K562 (cell line): Measurements from ENCODE around the gene HINT2. TPM values are rescaled to one million over a fixed set of nuclear protein-coding genes. Genes with fewer than 3 reads are reported as not detected.

Experiments
- ATAC-seq: fragments of 200-7000 bp; cut with Tn5 transposase; 3 replicates; pipeline ENCODE4 v1.9.1; 2020; ENCODE audit warnings: moderate library complexity
- BruUV-seq: library from RNA; stranded (reverse); fragments of 400-500 nt; replicated peaks from 2 replicates; lab custom pipeline; 2021; lab: Mats Ljungman, UMichigan
- CTCF ChIA-PET: fragments of 300-600 bp; formaldehyde crosslinking; extraction: SDS; loops from one replicate; lab custom pipeline; 2021; ENCODE audit warnings: low intra/inter-chr PET ratio; lab: Yijun Ruan, JAX
- POLR2A ChIA-PET: fragments of 300-600, 350-650 bp; sonication (Branson Sonifier 250); formaldehyde crosslinking; extraction: SDS; loops from one replicate; lab custom pipeline; 2021; ENCODE audit warnings: antibody characterized with exemption, inconsistent platforms; lab: Yijun Ruan, JAX
- DNase-seq, 4 experiments: peaks; one replicate each; pipeline versions ENCODE4 v3.0.0 to v3.0.0-alpha.2; 2011 to 2018; ENCODE audit warnings: low spot score in 3 of 4, mixed read lengths in 3 of 4; ENCODE audit errors: extremely low read depth in 1 of 4
- FAIRE-seq: peaks from 2 replicates; lab custom pipeline; 2011; peaks lifted over from hg19 to GRCh38; lab: Jason Lieb, UNC
- H2AFZ ChIP-seq: 2 replicates; pipeline ENCODE4 v1.6.0; 2011; ENCODE audit warnings: low read depth, low read length, control low read depth, inconsistent platforms
- H3K27ac ChIP-seq: fragments of 200-600 bp; 3 replicates; pipeline ENCODE4 v1.8.0; 2011; ENCODE audit warnings: low read depth, mild to moderate bottlenecking, control low read depth, inconsistent platforms, low read length, moderate library complexity, mixed read lengths; ENCODE audit errors: extremely low read depth
- H3K27me3 ChIP-seq, 2 experiments: fragments of 300-600 bp in 1 of 2; 2 replicates in 1 of 2; 3 replicates in 1 of 2; pipeline versions ENCODE4 v1.6.0 to v1.8.0; 2011; ENCODE audit warnings: inconsistent platforms in 2 of 2, low read length in 2 of 2, mild to moderate bottlenecking in 1 of 2, mixed read lengths in 1 of 2, moderate library complexity in 1 of 2; ENCODE audit not compliant: control insufficient read depth in 2 of 2, insufficient read depth in 2 of 2
- H3K36me3 ChIP-seq: fragments of 300-600 bp; 3 replicates; pipeline ENCODE4 v1.8.0; 2011; ENCODE audit warnings: mild to moderate bottlenecking, low read length, inconsistent platforms; ENCODE audit not compliant: control insufficient read depth, insufficient read depth
- H3K4me1 ChIP-seq, 2 experiments: fragments of 200-600 bp in 1 of 2; replicated peaks in 1 of 2; 2 replicates in 1 of 2; 3 replicates in 1 of 2; pipeline versions ENCODE4 v1.5.1 to v1.8.0; 2011; ENCODE audit warnings: inconsistent platforms in 2 of 2, low read length in 2 of 2, mild to moderate bottlenecking in 1 of 2, mixed read lengths in 1 of 2, moderate library complexity in 1 of 2; ENCODE audit not compliant: control insufficient read depth in 2 of 2, insufficient read depth in 2 of 2
- H3K4me2 ChIP-seq: 2 replicates; pipeline ENCODE4 v1.6.1; 2011; ENCODE audit warnings: low read length, control low read depth, inconsistent platforms, mixed read lengths; ENCODE audit not compliant: insufficient read depth
- H3K4me3 ChIP-seq: fragments of 200-600 bp; sonication (generic), shearing (Covaris generic); 2 replicates; pipeline ENCODE4 v1.5.1; 2016; ENCODE audit warnings: control low read depth, inconsistent platforms
- H3K79me2 ChIP-seq: fragments of 200-600 bp; 3 replicates; pipeline ENCODE4 v1.8.0; 2011; ENCODE audit warnings: low read length, inconsistent platforms; ENCODE audit not compliant: control insufficient read depth, insufficient read depth
- H3K9ac ChIP-seq, 2 experiments: 2 replicates each; pipeline versions ENCODE4 v1.6.0 to v1.6.1; 2011; ENCODE audit warnings: low read depth in 2 of 2, low read length in 2 of 2, control low read depth in 1 of 2, inconsistent platforms in 1 of 2, mild to moderate bottlenecking in 1 of 2, mixed read lengths in 1 of 2; ENCODE audit not compliant: insufficient read depth in 1 of 2
- H3K9me1 ChIP-seq: one replicate; pipeline ENCODE4 v1.6.0; 2011; ENCODE audit warnings: inconsistent platforms, mild to moderate bottlenecking, low read length, moderate library complexity; ENCODE audit not compliant: control insufficient read depth, insufficient read depth
- H3K9me3 ChIP-seq: replicated peaks from 2 replicates; pipeline ENCODE4 v1.5.1; 2011; ENCODE audit warnings: low read depth, low read length, inconsistent platforms; ENCODE audit not compliant: control insufficient read depth, insufficient read depth
- H4K20me1 ChIP-seq: replicated peaks from 2 replicates; pipeline ENCODE4 v1.6.1; 2011; ENCODE audit warnings: low read length, inconsistent platforms, mixed read lengths; ENCODE audit not compliant: control insufficient read depth, insufficient read depth
- ETS2 ChIP-seq: IDR thresholded peaks from 2 replicates; pipeline ENCODE4 v1.6.1; 2016; ENCODE audit warnings: borderline replicate concordance, missing genetic modification characterization, mild to moderate bottlenecking, moderate library complexity, missing compliant biosample characterization; ENCODE audit not compliant: poor library complexity, severe bottlenecking
- HNRNPK ChIP-seq: fragments of 200-400 bp; formaldehyde crosslinking; IDR thresholded peaks from one replicate; pipeline ENCODE4 v1.6.1; 2018; ENCODE audit warnings: mild to moderate bottlenecking, low read depth, low read length; ENCODE audit not compliant: poor library complexity, severe bottlenecking
- L3MBTL2 ChIP-seq: fragments of 450-650 bp; IDR thresholded peaks from 2 replicates; pipeline ENCODE4 v1.6.1; 2016; ENCODE audit warnings: mild to moderate bottlenecking, moderate library complexity
- POLR3G ChIP-seq: IDR thresholded peaks from 2 replicates; pipeline ENCODE4 v1.6.1; 2011; ENCODE audit not compliant: insufficient read length, insufficient replicate concordance; ENCODE audit errors: extremely low read depth
- RBM14 ChIP-seq: fragments of 200-400 bp; formaldehyde crosslinking; IDR thresholded peaks from 2 replicates; pipeline ENCODE4 v1.6.1; 2018; ENCODE audit warnings: low read depth, mild to moderate bottlenecking, low read length, moderate library complexity, borderline replicate concordance; ENCODE audit not compliant: insufficient read depth
- RBM39 ChIP-seq: fragments of 200-400 bp; formaldehyde crosslinking; optimal IDR thresholded peaks from 2 replicates; pipeline ENCODE3; 2018; ENCODE audit warnings: low read depth, low read length
- RFX1 ChIP-seq: fragments of 450-650 bp; IDR thresholded peaks from 2 replicates; pipeline ENCODE4 v1.6.1; 2016; ENCODE audit warnings: mild to moderate bottlenecking, moderate library complexity
- SAFB ChIP-seq: fragments of 200-400 bp; formaldehyde crosslinking; IDR thresholded peaks from 2 replicates; pipeline ENCODE4 v1.6.1; 2017; ENCODE audit warnings: low read depth, low read length, borderline replicate concordance
- SMAD2 ChIP-seq: fragments of 150-350 bp; IDR thresholded peaks from 2 replicates; pipeline ENCODE4 v1.6.1; 2014; ENCODE audit warnings: low read depth, mild to moderate bottlenecking, low read length
- SREBF1 ChIP-seq: fragments of 150-350 bp; IDR thresholded peaks from 2 replicates; pipeline ENCODE4 v1.6.1; 2014; ENCODE audit warnings: antibody characterized with exemption, low read depth, low read length, borderline replicate concordance
- STAT5B ChIP-seq: fragments of 250-450 bp; sonication (Bioruptor Pico); IDR thresholded peaks from 2 replicates; pipeline ENCODE4 v1.8.0; 2021; ENCODE audit warnings: mild to moderate bottlenecking, inconsistent platforms
- ZNF41 ChIP-seq: fragments of 250-450 bp; sonication (Bioruptor Pico); conservative IDR thresholded peaks from 2 replicates; pipeline ENCODE4 v1.4.0; 2020; ENCODE audit warnings: mild to moderate bottlenecking
- ZNF699 ChIP-seq: fragments of 250-450 bp; sonication (Bioruptor Pico); IDR thresholded peaks from 2 replicates; pipeline ENCODE4 v1.8.0; 2021; ENCODE audit warnings: mild to moderate bottlenecking, moderate library complexity; ENCODE audit not compliant: insufficient replicate concordance
- WGBS: fragments of 100-300 bp; shearing (Covaris generic); methylation state at CpG from one replicate; pipeline ENCODE4 v1.1.6; 2016; ENCODE audit warnings: low coverage, mixed read lengths; ENCODE audit not compliant: insufficient coverage; ENCODE audit errors: missing lambda C conversion rate; 5-methylcytosine and 5-hydroxymethylcytosine counted together
- in situ Hi-C: fragments of 300-500 bp; cut with MboI; formaldehyde crosslinking; loops from 4 replicates; pipeline ENCODE4 v1.15.0; 2018; ENCODE audit warnings: inconsistent platforms, mixed read lengths
- intact Hi-C: fragments of 100-400 bp; cut with micrococcal nuclease; formaldehyde crosslinking; loops from 2 replicates; pipeline ENCODE4 v1.14.2; 2022
- polyA plus RNA-seq, 8 experiments: library from polyadenylated mRNA; depleted of rRNA in 4 of 8; stranded (reverse) in 5 of 8; unstranded in 3 of 8; fragments of >200 nt; fragmentation: Nextera tagmentation in 2 of 8; fragmentation: Illumina TruSeq in 1 of 8; extraction: Ambion mirVana in 2 of 8; extraction: Trizol in 1 of 8; gene quantifications; 2 replicates each; pipeline versions ENCODE4 v1.2.1 to v1.2.3, GENCODE V29; 2011 to 2014; ENCODE audit warnings: inconsistent platforms in 1 of 8, missing spikeins in 1 of 8
- total RNA-seq, 7 experiments: library from RNA; depleted of rRNA in 6 of 7; stranded (reverse); fragments of >200 nt in 6 of 7; fragmentation: Illumina TruSeq in 2 of 7; extraction: Trizol in 2 of 7; gene quantifications; 2 replicates each; pipeline versions ENCODE4 v1.2.1 to v1.2.3, GENCODE V29; 2011 to 2021; ENCODE audit warnings: low replicate concordance in 1 of 7
- TF ChIP-seq, protein P1 (sequence below): fragments of 250-450 bp; sonication (Bioruptor Pico); IDR thresholded peaks from 2 replicates; pipeline ENCODE4 v1.8.0; 2022; ENCODE audit warnings: inconsistent platforms
- TF ChIP-seq, protein P2 (sequence below): fragments of 200-800 bp; sonication (Bioruptor generic); IDR thresholded peaks from 2 replicates; pipeline ENCODE4 v1.6.1; 2017; ENCODE audit warnings: missing genetic modification characterization, missing compliant biosample characterization
- TF ChIP-seq, protein P3 (sequence below): fragments of 150-350 bp; IDR thresholded peaks from 2 replicates; pipeline ENCODE4 v1.6.1; 2014; ENCODE audit warnings: low read depth, mild to moderate bottlenecking, low read length, borderline replicate concordance

HINT2 gene
- total and polyA plus RNA-seq, 9 of the 15 experiments (the other 6 are each of a cell fraction or from before 2014, with no cell fraction given), result 5.6 to 44.1 (median 27.9) TPM

DNA sequence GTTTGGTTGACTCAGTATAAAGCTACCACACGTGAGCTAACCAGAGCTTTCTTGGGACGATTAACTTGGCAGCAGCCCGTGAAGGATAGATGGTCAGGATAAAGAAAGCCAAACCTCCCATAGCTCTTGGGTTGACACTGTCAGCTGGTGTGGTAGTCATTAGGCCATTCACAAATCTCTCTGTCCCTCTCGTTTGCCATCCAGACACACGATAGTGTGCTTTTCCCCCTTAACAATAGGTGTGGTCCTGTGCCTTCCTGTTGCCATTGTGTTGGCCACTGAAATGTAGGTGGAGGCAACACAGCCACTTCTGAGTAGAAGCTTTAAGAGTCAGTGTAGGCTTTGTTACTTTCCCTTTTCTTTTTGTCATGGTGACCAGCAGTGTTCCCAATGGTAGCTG is 43.6 kb upstream of the HINT2 start:
- Histone ChIP-seq H3K36me3 (no peaks in the 10 kb centered on the region), H4K20me1 (no peaks in the 10 kb centered on the region), H3K4me3 (no peak overlapping the region), H2AFZ (no peak overlapping the region), H3K79me2 (no peaks in the 10 kb centered on the region), H3K9me1 (no peaks in the 10 kb centered on the region), H3K27ac (no peak overlapping the region), H3K4me1 (no peaks in the 10 kb centered on the region), H3K4me2 (no peak overlapping the region), H3K9ac (no peak overlapping the region), H3K27me3 (peaks cover 18 to 75% of the 10 kb centered on the region in 2 experiments), H3K9me3 (no peaks in the 10 kb centered on the region)
- no peak for FAIRE-seq
- no TSS peak for BruUV-seq
- CTCF ChIA-PET, result no interaction called here
- POLR2A ChIA-PET, result interaction anchor here (1.5 kb wide), 1 partner anchor 13 kb away, joined by 3 read pairs; no protein-coding TSS in a partner anchor
- ATAC-seq, result no peak
- no peak for DNase-seq
- 0% methylated on average over 4 of the region's 5 CpGs for WGBS
- intact Hi-C loops, result no loop called here
- in situ Hi-C loops, result no loop called here
- TF ChIP-seq, protein P1, sequence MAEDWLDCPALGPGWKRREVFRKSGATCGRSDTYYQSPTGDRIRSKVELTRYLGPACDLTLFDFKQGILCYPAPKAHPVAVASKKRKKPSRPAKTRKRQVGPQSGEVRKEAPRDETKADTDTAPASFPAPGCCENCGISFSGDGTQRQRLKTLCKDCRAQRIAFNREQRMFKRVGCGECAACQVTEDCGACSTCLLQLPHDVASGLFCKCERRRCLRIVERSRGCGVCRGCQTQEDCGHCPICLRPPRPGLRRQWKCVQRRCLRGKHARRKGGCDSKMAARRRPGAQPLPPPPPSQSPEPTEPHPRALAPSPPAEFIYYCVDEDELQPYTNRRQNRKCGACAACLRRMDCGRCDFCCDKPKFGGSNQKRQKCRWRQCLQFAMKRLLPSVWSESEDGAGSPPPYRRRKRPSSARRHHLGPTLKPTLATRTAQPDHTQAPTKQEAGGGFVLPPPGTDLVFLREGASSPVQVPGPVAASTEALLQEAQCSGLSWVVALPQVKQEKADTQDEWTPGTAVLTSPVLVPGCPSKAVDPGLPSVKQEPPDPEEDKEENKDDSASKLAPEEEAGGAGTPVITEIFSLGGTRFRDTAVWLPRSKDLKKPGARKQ (CRISPR knock-in tag), result no peak
- no peak for TF ChIP-seq ZNF699 (CRISPR knock-in tag)
- no peak for TF ChIP-seq SMAD2
- TF ChIP-seq POLR3G, result no peak
- TF ChIP-seq, protein P2, sequence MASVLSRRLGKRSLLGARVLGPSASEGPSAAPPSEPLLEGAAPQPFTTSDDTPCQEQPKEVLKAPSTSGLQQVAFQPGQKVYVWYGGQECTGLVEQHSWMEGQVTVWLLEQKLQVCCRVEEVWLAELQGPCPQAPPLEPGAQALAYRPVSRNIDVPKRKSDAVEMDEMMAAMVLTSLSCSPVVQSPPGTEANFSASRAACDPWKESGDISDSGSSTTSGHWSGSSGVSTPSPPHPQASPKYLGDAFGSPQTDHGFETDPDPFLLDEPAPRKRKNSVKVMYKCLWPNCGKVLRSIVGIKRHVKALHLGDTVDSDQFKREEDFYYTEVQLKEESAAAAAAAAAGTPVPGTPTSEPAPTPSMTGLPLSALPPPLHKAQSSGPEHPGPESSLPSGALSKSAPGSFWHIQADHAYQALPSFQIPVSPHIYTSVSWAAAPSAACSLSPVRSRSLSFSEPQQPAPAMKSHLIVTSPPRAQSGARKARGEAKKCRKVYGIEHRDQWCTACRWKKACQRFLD (CRISPR knock-in tag), result no peak
- no peak for TF ChIP-seq RBM14
- no peak for TF ChIP-seq STAT5B (CRISPR knock-in tag)
- TF ChIP-seq SREBF1, result no peak
- TF ChIP-seq RBM39, result no peak
- TF ChIP-seq L3MBTL2, result no peak
- TF ChIP-seq RFX1, result no peak
- no peak for TF ChIP-seq SAFB
- TF ChIP-seq HNRNPK, result no peak
- TF ChIP-seq ZNF41 (CRISPR knock-in tag), result no peak
- no peak for TF ChIP-seq ETS2 (tag)
- TF ChIP-seq, protein P3, sequence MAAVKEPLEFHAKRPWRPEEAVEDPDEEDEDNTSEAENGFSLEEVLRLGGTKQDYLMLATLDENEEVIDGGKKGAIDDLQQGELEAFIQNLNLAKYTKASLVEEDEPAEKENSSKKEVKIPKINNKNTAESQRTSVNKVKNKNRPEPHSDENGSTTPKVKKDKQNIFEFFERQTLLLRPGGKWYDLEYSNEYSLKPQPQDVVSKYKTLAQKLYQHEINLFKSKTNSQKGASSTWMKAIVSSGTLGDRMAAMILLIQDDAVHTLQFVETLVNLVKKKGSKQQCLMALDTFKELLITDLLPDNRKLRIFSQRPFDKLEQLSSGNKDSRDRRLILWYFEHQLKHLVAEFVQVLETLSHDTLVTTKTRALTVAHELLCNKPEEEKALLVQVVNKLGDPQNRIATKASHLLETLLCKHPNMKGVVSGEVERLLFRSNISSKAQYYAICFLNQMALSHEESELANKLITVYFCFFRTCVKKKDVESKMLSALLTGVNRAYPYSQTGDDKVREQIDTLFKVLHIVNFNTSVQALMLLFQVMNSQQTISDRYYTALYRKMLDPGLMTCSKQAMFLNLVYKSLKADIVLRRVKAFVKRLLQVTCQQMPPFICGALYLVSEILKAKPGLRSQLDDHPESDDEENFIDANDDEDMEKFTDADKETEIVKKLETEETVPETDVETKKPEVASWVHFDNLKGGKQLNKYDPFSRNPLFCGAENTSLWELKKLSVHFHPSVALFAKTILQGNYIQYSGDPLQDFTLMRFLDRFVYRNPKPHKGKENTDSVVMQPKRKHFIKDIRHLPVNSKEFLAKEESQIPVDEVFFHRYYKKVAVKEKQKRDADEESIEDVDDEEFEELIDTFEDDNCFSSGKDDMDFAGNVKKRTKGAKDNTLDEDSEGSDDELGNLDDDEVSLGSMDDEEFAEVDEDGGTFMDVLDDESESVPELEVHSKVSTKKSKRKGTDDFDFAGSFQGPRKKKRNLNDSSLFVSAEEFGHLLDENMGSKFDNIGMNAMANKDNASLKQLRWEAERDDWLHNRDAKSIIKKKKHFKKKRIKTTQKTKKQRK, result no peak
